Left lung (tissue), 10 donors: Measurements from ENCODE around the gene PTPRD. TPM values are rescaled to one million over a fixed set of nuclear protein-coding genes. Genes with fewer than 3 reads are reported as not detected.

Experiments used
- ATAC-seq: fragments of 200-7000 bp; cut with Tn5 transposase; one replicate; pipeline ENCODE4 v1.9.1; 2020; ENCODE audit warnings: moderate library complexity
- DNase-seq, 4 donors: peaks; one replicate each; pipeline ENCODE4 v3.0.0-alpha.2; 2013 to 2020
- H3K27ac ChIP-seq, 2 donors: fragments of 200-600 bp; sonication (generic) in 1 of 2; one replicate each; pipeline versions ENCODE4 v1.5.0 to v1.8.0; 2020 to 2021
- H3K27me3 ChIP-seq, 2 donors: fragments of 200-600 bp; sonication (generic) in 1 of 2; one replicate each; pipeline versions ENCODE4 v1.5.0 to v1.8.0; 2020 to 2021
- H3K36me3 ChIP-seq, 2 donors: fragments of 200-600 bp; sonication (generic) in 1 of 2; one replicate each; pipeline versions ENCODE4 v1.5.0 to v1.8.0; 2020 to 2021
- H3K4me1 ChIP-seq, 2 donors: fragments of 200-600 bp; one replicate each; pipeline ENCODE4 v1.8.0; 2021
- H3K4me3 ChIP-seq, 2 donors: fragments of 200-600 bp; sonication (generic) in 1 of 2; one replicate each; pipeline versions ENCODE4 v1.5.0 to v1.8.0; 2020 to 2021; ENCODE audit warnings: mild to moderate bottlenecking in 1 of 2
- H3K9me3 ChIP-seq, 2 donors: fragments of 200-600 bp; sonication (generic) in 1 of 2; one replicate each; pipeline versions ENCODE4 v1.5.0 to v1.8.0; 2020 to 2021
- intact Hi-C, 2 donors: fragments of 100-400 bp; cut with DNase I; formaldehyde crosslinking; loops; one replicate each; pipeline versions ENCODE4 v1.11.2 to v1.14.2; 2022
- polyA plus RNA-seq, 6 donors: library from polyadenylated mRNA; unstranded; fragments of 120-200 nt; gene quantifications; one replicate each; pipeline ENCODE4 v1.2.1, GENCODE V29; 2013; ENCODE audit not compliant: insufficient read length in 6 of 6
- total RNA-seq, 2 donors: library from RNA; stranded (reverse); fragmentation: NEBNext Ultra II Directional; extraction: Animal tissue kit (Norgen Biotek cat#: 25700); gene quantifications; one replicate each; pipeline ENCODE4 v1.2.1, GENCODE V29; 2021
- TF ChIP-seq, protein P1 (sequence below), 2 donors: fragments of 200-600 bp; sonication (generic) in 1 of 2; IDR thresholded peaks; one replicate each; pipeline versions ENCODE4 v1.5.0 to v1.8.0; 2021; ENCODE audit warnings: antibody characterized with exemption in 2 of 2
- donor health status: DM: no; HTN: yes; CAD: no.
- donor health status: DM: no; HTN: no; CAD: no.

Gene PTPRD
- total and polyA plus RNA-seq, 8 donors, result 24.2 to 167 (median 139) TPM

DNA sequence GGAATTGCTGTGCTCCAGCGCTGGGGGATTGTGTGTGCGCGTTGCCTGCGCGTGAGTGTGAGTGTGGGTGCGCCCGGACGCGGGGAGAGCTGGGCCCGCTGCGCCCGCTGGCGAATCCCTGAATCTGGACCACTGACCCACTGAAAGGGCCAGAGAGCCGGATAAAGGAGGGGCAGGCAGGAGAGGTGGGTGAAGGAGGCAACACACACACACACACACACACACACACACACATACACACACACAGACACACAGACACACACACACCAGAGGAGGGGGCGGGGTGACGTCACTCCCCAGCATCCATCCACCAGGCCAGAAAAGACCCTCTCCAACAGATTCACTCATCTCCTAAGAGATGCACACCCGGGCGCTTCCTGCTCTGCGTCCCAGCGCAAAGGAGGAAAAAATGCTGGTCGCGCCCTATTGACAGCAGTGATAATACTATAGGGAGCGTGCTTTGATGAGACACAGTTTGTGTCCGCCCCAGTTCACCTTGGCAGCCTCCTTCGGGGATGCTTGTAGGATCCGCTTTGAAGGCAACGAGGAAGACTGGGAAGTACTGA is 1754.1 kb downstream of the PTPRD start:
- Histone ChIP-seq H3K27me3 (peaks cover 15 to 54% of the 10 kb centered on the region in 2 donors), H3K27ac (no peak overlapping the region), H3K4me3 (peak overlapping the region; percentile 35 to 48), H3K36me3 (no peaks in the 10 kb centered on the region), H3K9me3 (no peaks in the 10 kb centered on the region), H3K4me1 (no peaks in the 10 kb centered on the region)
- intact Hi-C loops, result no loop called here
- DNase-seq (peak in 2 of 4 donors; percentile 25 to 52), ATAC-seq (peak; percentile 21)
- TF ChIP-seq, protein P1, sequence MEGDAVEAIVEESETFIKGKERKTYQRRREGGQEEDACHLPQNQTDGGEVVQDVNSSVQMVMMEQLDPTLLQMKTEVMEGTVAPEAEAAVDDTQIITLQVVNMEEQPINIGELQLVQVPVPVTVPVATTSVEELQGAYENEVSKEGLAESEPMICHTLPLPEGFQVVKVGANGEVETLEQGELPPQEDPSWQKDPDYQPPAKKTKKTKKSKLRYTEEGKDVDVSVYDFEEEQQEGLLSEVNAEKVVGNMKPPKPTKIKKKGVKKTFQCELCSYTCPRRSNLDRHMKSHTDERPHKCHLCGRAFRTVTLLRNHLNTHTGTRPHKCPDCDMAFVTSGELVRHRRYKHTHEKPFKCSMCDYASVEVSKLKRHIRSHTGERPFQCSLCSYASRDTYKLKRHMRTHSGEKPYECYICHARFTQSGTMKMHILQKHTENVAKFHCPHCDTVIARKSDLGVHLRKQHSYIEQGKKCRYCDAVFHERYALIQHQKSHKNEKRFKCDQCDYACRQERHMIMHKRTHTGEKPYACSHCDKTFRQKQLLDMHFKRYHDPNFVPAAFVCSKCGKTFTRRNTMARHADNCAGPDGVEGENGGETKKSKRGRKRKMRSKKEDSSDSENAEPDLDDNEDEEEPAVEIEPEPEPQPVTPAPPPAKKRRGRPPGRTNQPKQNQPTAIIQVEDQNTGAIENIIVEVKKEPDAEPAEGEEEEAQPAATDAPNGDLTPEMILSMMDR (IDR thresholded peaks at IDR 0.05), result no peak

DNA sequence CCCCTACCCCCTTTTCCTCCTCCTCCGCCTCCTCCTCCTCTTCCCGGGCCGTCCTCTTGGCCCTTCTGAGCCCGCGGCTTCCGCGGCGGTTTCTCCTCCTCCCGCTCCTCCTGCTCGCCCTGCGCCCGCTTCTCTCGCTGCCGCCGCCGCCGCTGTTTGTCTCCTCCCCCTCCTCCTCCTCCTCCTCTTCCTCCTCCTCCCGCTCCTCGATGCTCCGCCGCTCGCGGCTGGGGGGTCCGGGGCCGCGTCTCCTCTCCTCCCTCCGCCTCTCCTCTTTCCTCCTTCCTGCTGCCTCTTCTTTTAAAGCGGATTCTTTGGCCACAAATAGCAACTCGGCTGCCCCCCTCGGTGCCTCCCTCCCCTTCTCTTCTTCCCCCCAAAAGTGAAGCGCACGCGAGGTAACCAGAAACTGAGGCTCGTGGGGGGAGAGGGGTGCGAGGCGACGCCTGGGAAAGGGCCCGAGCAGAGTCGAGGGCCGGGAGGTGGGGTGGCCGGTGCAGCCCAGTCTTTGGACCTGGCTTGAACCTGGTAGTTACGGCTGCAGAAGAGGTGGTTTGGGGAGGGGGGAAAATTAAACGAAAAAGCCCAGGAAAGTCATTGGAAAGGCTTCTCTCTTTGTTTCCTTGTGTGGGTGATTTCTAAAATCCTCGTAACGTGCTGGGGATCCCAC is 1754.7 kb downstream of the PTPRD start:
- peaks cover 15 to 54% of the 10 kb centered on the region in 2 donors for H3K27me3 ChIP-seq
- no peaks in the 10 kb centered on the region for H3K4me1 ChIP-seq
- no peak overlapping the region for H3K27ac ChIP-seq
- H3K4me3 ChIP-seq, result peak overlapping the region; percentile 35 to 48
- intact Hi-C loops, result no loop called here
- H3K36me3 ChIP-seq, result no peaks in the 10 kb centered on the region
- ATAC-seq (peak; percentile 86), DNase-seq (peak; percentile 70 to 92 (median 82))
- TF ChIP-seq, protein P1 (IDR thresholded peaks at IDR 0.05), result no peak
- H3K9me3 ChIP-seq, result no peaks in the 10 kb centered on the region

DNA sequence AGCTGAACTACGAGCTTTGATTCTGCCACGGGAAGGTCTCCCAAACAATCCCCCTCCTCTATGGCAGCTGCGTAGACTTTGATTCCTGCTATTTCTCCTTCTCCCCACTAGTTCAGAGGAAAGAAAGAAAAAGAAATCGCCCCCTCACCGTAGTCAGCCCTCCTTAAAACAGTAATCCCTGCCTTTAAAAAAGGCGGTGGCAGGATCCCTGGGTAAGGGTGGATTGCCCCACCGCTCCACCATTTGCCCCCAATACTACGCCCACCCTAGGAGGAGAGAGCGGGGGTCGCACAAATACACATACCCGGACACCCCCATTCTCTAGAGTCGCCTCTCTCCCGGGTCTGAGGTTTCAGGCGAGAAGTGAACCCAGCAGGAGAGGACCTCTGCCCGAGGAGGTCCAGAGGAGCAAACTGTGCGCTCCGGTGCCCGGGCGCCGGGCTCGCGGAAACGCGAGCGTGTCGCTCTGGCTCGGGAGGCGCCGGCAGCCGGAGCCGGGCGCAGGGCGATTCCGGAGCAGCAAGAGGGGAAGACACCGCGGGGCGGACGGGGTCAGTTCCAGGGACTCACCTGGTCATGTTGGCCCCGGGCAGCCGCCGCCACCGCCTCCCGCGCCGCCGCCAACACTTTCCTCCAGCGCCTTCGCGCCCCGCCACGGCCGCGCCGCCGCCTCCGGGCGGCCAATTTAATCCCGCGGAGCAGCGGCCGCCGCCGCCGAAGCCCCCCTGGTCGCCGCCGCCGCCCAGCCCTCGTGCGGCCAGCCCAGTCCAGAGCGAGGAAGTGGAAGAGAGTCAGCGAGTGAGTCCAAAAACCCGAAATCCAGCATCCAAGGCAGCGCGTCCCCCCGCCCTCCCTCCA is 1755.5 kb downstream of the PTPRD start:
- Histone ChIP-seq H3K36me3 (no peaks in the 10 kb centered on the region), H3K9me3 (no peaks in the 10 kb centered on the region), H3K4me1 (no peaks in the 10 kb centered on the region), H3K27ac (peak overlapping the region in 1 of 2 donors; percentile 30), H3K27me3 (peaks cover 15 to 58% of the 10 kb centered on the region in 2 donors), H3K4me3 (peak overlapping the region; percentile 35 to 48)
- intact Hi-C loops, result no loop called here
- DNase-seq (peak in 2 of 4 donors; percentile 30 to 78), ATAC-seq (peak; percentile 22)
- TF ChIP-seq, protein P1 (IDR thresholded peaks at IDR 0.05), result no peak

DNA sequence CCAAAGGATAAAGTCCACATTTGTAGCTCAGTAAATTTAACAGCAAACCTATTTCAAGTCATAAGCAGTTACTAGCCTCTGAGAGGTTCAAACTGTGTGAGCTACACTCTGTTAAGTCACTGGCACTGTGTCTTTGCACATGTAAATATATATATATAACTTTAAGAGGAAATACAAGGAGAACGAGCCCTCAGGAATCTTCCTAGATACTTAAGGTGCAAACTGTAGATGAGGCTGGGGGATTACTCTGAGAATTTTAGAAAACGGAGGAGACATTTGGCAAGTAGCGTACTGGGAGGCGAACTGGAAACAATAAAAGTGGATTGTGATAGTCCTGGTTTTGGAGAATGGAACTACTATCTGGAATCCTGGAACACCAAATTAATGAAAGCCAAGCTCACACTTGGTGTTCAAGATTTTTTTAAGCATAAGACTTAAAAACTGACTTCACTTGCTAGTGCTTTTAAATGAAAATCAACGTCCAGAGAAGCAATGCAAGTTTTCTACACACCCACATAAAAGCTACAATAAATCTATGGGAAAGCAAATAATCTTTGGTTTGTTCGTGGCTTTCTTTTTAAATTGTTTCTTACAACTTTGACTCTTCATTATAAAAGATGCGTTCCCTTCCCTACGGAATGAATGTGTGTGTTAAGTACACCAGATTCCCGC is 1756.3 kb downstream of the PTPRD start:
- no peak for ATAC-seq
- no peaks in the 10 kb centered on the region for H3K9me3 ChIP-seq
- intact Hi-C loops, result no loop called here
- H3K27me3 ChIP-seq, result peaks cover 15 to 58% of the 10 kb centered on the region in 2 donors
- H3K27ac ChIP-seq, result no peak overlapping the region
- no peak for DNase-seq
- H3K36me3 ChIP-seq, result no peaks in the 10 kb centered on the region
- no peaks in the 10 kb centered on the region for H3K4me1 ChIP-seq
- TF ChIP-seq, protein P1 (IDR thresholded peaks at IDR 0.05), result no peak
- peak overlapping the region; percentile 35 to 48 for H3K4me3 ChIP-seq
